GM11168 (cell line): ENCODE data around the gene CALN1.
"Not testable (repeated sequence)": the region's sequence is repeated elsewhere in the genome, so short reads cannot be mapped to it uniquely, and the experiment has no call there.

ENCODE experiments used
- in situ Hi-C: fragments of 300-500 bp; cut with MboI; formaldehyde crosslinking; loops from one replicate; pipeline ENCODE4 v1.12.0; 2022; ENCODE audit warnings: low sequenced_read_pairs; ENCODE audit not compliant: unreplicated experiment

Gene CALN1

GRCh38 chr7:72114129-72114528 lies 298.0 kb downstream of the CALN1 start:
- in situ Hi-C loops: no loop called here

GRCh38 chr7:72112992-72113391 lies 299.1 kb downstream of the CALN1 start:
- in situ Hi-C loops: no loop called here

- in situ Hi-C loops: no loop called here
Measured at GRCh38 chr7:72112530-72112929, 299.6 kb downstream of the CALN1 start.

- in situ Hi-C loops: no loop called here
Measured at GRCh38 chr7:72111086-72111485, 301.1 kb downstream of the CALN1 start.

GRCh38 chr7:72109566-72109965 lies 302.6 kb downstream of the CALN1 start:
- in situ Hi-C loops: no loop called here

- in situ Hi-C loops: no loop called here
Measured at GRCh38 chr7:72106405-72106804, 305.7 kb downstream of the CALN1 start.

- in situ Hi-C loops: no loop called here
Measured at GRCh38 chr7:72101444-72101843, 310.7 kb downstream of the CALN1 start.

GRCh38 chr7:72099784-72100183 lies 312.4 kb downstream of the CALN1 start:
- in situ Hi-C loops: no loop called here

GRCh38 chr7:72098807-72099580 lies 313.1 kb downstream of the CALN1 start:
- in situ Hi-C loops: no loop called here

GRCh38 chr7:72097226-72097625 lies 314.9 kb downstream of the CALN1 start:
- in situ Hi-C loops: no loop called here

GRCh38 chr7:72092769-72093168 lies 319.4 kb downstream of the CALN1 start:
- in situ Hi-C loops: no loop called here

GRCh38 chr7:72087926-72088325 lies 324.2 kb downstream of the CALN1 start:
- in situ Hi-C loops: no loop called here

GRCh38 chr7:72080865-72081510 lies 331.1 kb downstream of the CALN1 start:
- in situ Hi-C loops: no loop called here

GRCh38 chr7:72080341-72080766 lies 331.8 kb downstream of the CALN1 start:
- in situ Hi-C loops: no loop called here

- in situ Hi-C loops: no loop called here
Measured at GRCh38 chr7:72078856-72079255, 333.3 kb downstream of the CALN1 start.

- in situ Hi-C loops: no loop called here
Measured at GRCh38 chr7:72078301-72078700, 333.8 kb downstream of the CALN1 start.

GRCh38 chr7:72077786-72078185 lies 334.4 kb downstream of the CALN1 start:
- in situ Hi-C loops: no loop called here

- in situ Hi-C loops: no loop called here
Measured at GRCh38 chr7:72072901-72073300, 339.2 kb downstream of the CALN1 start.

- in situ Hi-C loops: no loop called here
Measured at GRCh38 chr7:72069263-72069662, 342.9 kb downstream of the CALN1 start.

- in situ Hi-C loops: not testable (repeated sequence)
Measured at GRCh38 chr7:72065764-72066163, 346.4 kb downstream of the CALN1 start.

GRCh38 chr7:72064916-72065315 lies 347.2 kb downstream of the CALN1 start:
- in situ Hi-C loops: no loop called here

- in situ Hi-C loops: no loop called here
Measured at GRCh38 chr7:72063330-72063729, 348.8 kb downstream of the CALN1 start.
